SK-N-SH (cell line): ENCODE data around the gene NCAM1.

ENCODE experiments used
- CTCF ChIP-seq: fragments of 200-600 bp; sonication (generic); IDR thresholded peaks from 2 replicates; pipeline ENCODE4 v1.6.1; 2017; ENCODE audit warnings: antibody characterized with exemption, mild to moderate bottlenecking, moderate library complexity
- EP300 ChIP-seq, 2 experiments: IDR thresholded peaks; 2 replicates each; pipeline versions ENCODE4 v1.4.0 to v1.6.1; 2012; ENCODE audit warnings: borderline replicate concordance in 1 of 2, low read depth in 1 of 2, low read length in 1 of 2
- GABPA ChIP-seq: IDR thresholded peaks from 2 replicates; pipeline ENCODE4 v1.4.0; 2012; ENCODE audit warnings: low read depth, mild to moderate bottlenecking
- IRF3 ChIP-seq: fragments of 150-350 bp; IDR thresholded peaks from 2 replicates; pipeline ENCODE4 v1.6.1; 2016; ENCODE audit warnings: mild to moderate bottlenecking, low read depth, low read length
- NFIC ChIP-seq: IDR thresholded peaks from 2 replicates; pipeline ENCODE4 v1.4.0; 2012; ENCODE audit warnings: borderline replicate concordance
- RCOR1 ChIP-seq: fragments of 150-350 bp; IDR thresholded peaks from 2 replicates; pipeline ENCODE4 v1.6.1; 2017; ENCODE audit warnings: antibody characterized with exemption, low read length
- REST ChIP-seq: IDR thresholded peaks from 2 replicates; pipeline ENCODE4 v1.6.1; 2012; ENCODE audit warnings: mild to moderate bottlenecking, low read depth, low read length, moderate library complexity
- SIN3A ChIP-seq: IDR thresholded peaks from 2 replicates; pipeline ENCODE4 v1.6.1; 2012; ENCODE audit warnings: low read depth, mild to moderate bottlenecking, low read length, moderate library complexity, borderline replicate concordance
- SMC3 ChIP-seq: IDR thresholded peaks from 2 replicates; pipeline ENCODE4 v1.6.1; 2012; ENCODE audit warnings: low read depth, low read length, improper control_type of control experiment
- TAF1 ChIP-seq: IDR thresholded peaks from 2 replicates; pipeline ENCODE4 v1.6.1; 2012; ENCODE audit warnings: low read depth, mild to moderate bottlenecking, low read length, moderate library complexity, borderline replicate concordance
- YY1 ChIP-seq: IDR thresholded peaks from 2 replicates; pipeline ENCODE4 v1.4.0; 2012; ENCODE audit warnings: low read depth, mild to moderate bottlenecking

GRCh38 chr11:113160808-113161124 is 199.5 kb downstream of the NCAM1 start:
- no peak for TF ChIP-seq CTCF
- no peak for TF ChIP-seq REST
- no peak for TF ChIP-seq RCOR1
- no peak for TF ChIP-seq IRF3
- TF ChIP-seq YY1: no peak
- no peak for TF ChIP-seq NFIC
- 0 out of 4 replicates have a peak, but pooled peaks of 1 of the 2 experiments have one; percentile 16 for TF ChIP-seq EP300 (IDR thresholded peaks at IDR 0.05; ENCODE audit: borderline replicate concordance in 1 of 2, low read depth in 1 of 2, low read length in 1 of 2)
- no peak for TF ChIP-seq GABPA
- TF ChIP-seq SMC3: no peak
- TF ChIP-seq TAF1: no peak
- TF ChIP-seq SIN3A: no peak
